ENCODE results near the gene ZNF488.

- TF ChIP-seq CTCF (conservative IDR thresholded peaks at IDR 0.05 in 1 of 2, IDR thresholded peaks at IDR 0.05 in 1 of 2; ENCODE audit: extremely low read depth in 1 of 2, insufficient read depth in 1 of 2, low read depth in 1 of 2, low read length in 2 of 2) (no peak), EZH2 (IDR thresholded peaks at IDR 0.05; ENCODE audit: borderline replicate concordance, low read length) (no peak)
Observed at GRCh38 chr10:47364911-47365310, 19.2 kb downstream of the ZNF488 start.

Data from mammary epithelial cell (primary cell).